Erythroblast (primary cell): Measurements from ENCODE around the gene ZNF23.

ENCODE experiments used
- GATA1 ChIP-seq: IDR thresholded peaks from 2 replicates; pipeline ENCODE4 v1.6.1; 2011; ENCODE audit warnings: low read depth, mild to moderate bottlenecking, control low read depth, low read length, moderate library complexity
- POLR2A ChIP-seq: IDR thresholded peaks from 2 replicates; pipeline ENCODE4 v1.6.1; 2011; ENCODE audit warnings: mild to moderate bottlenecking, low read length

- TF ChIP-seq POLR2A, result no peak
- TF ChIP-seq GATA1, result no peak
Measured at GRCh38 chr16:71407731-71408130, 54.3 kb downstream of the ZNF23 start.
